WTC11 (cell line): Measurements from ENCODE around the gene HDLBP. TPM values are rescaled to one million over a fixed set of nuclear protein-coding genes. Genes with fewer than 3 reads are reported as not detected.

Source experiments
- ATAC-seq: fragments of 200-7000 bp; cut with Tn5 transposase; 2 replicates; pipeline ENCODE4 v1.10.0; 2021; ENCODE audit warnings: mild to moderate bottlenecking, moderate library complexity
- CTCF ChIA-PET: fragments of 300-600 bp; sonication (Branson Sonifier 250); formaldehyde crosslinking; loops from one replicate; lab custom pipeline; 2021; ENCODE audit warnings: antibody characterized with exemption; lab: Charles Lee
- POLR2A ChIA-PET: fragments of 350-600 bp; sonication (Branson Sonifier 250); formaldehyde crosslinking; loops from one replicate; lab custom pipeline; 2021; ENCODE audit warnings: antibody characterized with exemption; lab: Charles Lee
- DNase-seq: peaks from one replicate; pipeline ENCODE4 v3.0.0; 2021; ENCODE audit warnings: low spot score
- H3K27ac Mint-ChIP-seq: 2 replicates; pipeline ENCODE4 v1.8.0; 2021; ENCODE audit warnings: mixed read lengths
- H3K27me3 Mint-ChIP-seq: 2 replicates; pipeline ENCODE4 v1.8.0; 2021; ENCODE audit warnings: low read depth, mild to moderate bottlenecking, moderate library complexity, mixed read lengths
- H3K36me3 Mint-ChIP-seq: 2 replicates; pipeline ENCODE4 v1.8.0; 2021; ENCODE audit warnings: mixed read lengths
- H3K4me1 Mint-ChIP-seq: 2 replicates; pipeline ENCODE4 v1.8.0; 2022; ENCODE audit warnings: mixed read lengths
- H3K4me3 Mint-ChIP-seq: 2 replicates; pipeline ENCODE4 v1.8.0; 2021; ENCODE audit warnings: mild to moderate bottlenecking, moderate library complexity, mixed read lengths
- H3K9me3 Mint-ChIP-seq: 2 replicates; pipeline ENCODE4 v1.8.0; 2021; ENCODE audit warnings: mixed read lengths
- ATF2 ChIP-seq: sonication (generic); formaldehyde crosslinking; IDR thresholded peaks from 2 replicates; pipeline ENCODE4 v1.8.1; 2022; ENCODE audit warnings: low read depth, missing genetic modification reagents, borderline replicate concordance
- CTCF ChIP-seq: fragments of 200-600 bp; IDR thresholded peaks from 2 replicates; pipeline ENCODE4 v1.8.0; 2022; ENCODE audit warnings: antibody characterized with exemption
- E2F4 ChIP-seq: sonication (generic); formaldehyde crosslinking; IDR thresholded peaks from 2 replicates; pipeline ENCODE4 v1.8.1; 2022; ENCODE audit warnings: low read depth, mild to moderate bottlenecking, moderate library complexity, missing genetic modification reagents, borderline replicate concordance
- EMX1 ChIP-seq: fragments of 250-450 bp; sonication (Bioruptor Pico); IDR thresholded peaks from 2 replicates; pipeline ENCODE4 v1.8.0; 2021; ENCODE audit warnings: mild to moderate bottlenecking
- IRF1 ChIP-seq: sonication (generic); formaldehyde crosslinking; IDR thresholded peaks from 2 replicates; pipeline ENCODE4 v1.8.0; 2023; ENCODE audit warnings: missing genetic modification reagents
- IRF2 ChIP-seq: sonication (generic); formaldehyde crosslinking; IDR thresholded peaks from 2 replicates; pipeline ENCODE4 v1.8.0; 2022; ENCODE audit warnings: low read depth, missing genetic modification reagents, borderline replicate concordance
- JAZF1 ChIP-seq: fragments of 250-450 bp; sonication (Bioruptor Pico); IDR thresholded peaks from 2 replicates; pipeline ENCODE4 v1.9.0; 2021; ENCODE audit warnings: moderate library complexity, mild to moderate bottlenecking, inconsistent platforms
- KAT7 ChIP-seq: sonication (generic); formaldehyde crosslinking; IDR thresholded peaks from 2 replicates; pipeline ENCODE4 v1.8.1; 2023; ENCODE audit warnings: missing genetic modification reagents, mild to moderate bottlenecking, borderline replicate concordance
- MLX ChIP-seq: sonication (generic); formaldehyde crosslinking; IDR thresholded peaks from 2 replicates; pipeline ENCODE4 v1.8.1; 2023; ENCODE audit warnings: mild to moderate bottlenecking, missing genetic modification reagents, moderate library complexity
- NFE2L1 ChIP-seq: sonication (generic); formaldehyde crosslinking; IDR thresholded peaks from 2 replicates; pipeline ENCODE4 v1.8.1; 2023; ENCODE audit warnings: missing genetic modification reagents
- NFYB ChIP-seq: sonication (generic); formaldehyde crosslinking; conservative IDR thresholded peaks from 2 replicates; pipeline ENCODE4 v1.8.0; 2022; ENCODE audit warnings: low read depth, missing genetic modification reagents
- NR3C1 ChIP-seq: sonication (generic); formaldehyde crosslinking; conservative IDR thresholded peaks from 2 replicates; pipeline ENCODE4 v1.8.1; 2023; ENCODE audit warnings: low read depth, mild to moderate bottlenecking, missing genetic modification reagents
- PRDM15 ChIP-seq: sonication (generic); formaldehyde crosslinking; IDR thresholded peaks from 2 replicates; pipeline ENCODE4 v1.8.0; 2022; ENCODE audit warnings: missing genetic modification reagents
- USF1 ChIP-seq: sonication (generic); formaldehyde crosslinking; IDR thresholded peaks from 2 replicates; pipeline ENCODE4 v1.8.0; 2022; ENCODE audit warnings: mild to moderate bottlenecking, missing genetic modification reagents
- ZNF138 ChIP-seq: sonication (generic); formaldehyde crosslinking; conservative IDR thresholded peaks from 2 replicates; pipeline ENCODE4 v1.8.1; 2022; ENCODE audit warnings: mild to moderate bottlenecking, moderate library complexity, missing genetic modification reagents
- ZNF219 ChIP-seq: sonication (generic); formaldehyde crosslinking; IDR thresholded peaks from 2 replicates; pipeline ENCODE4 v1.8.0; 2023; ENCODE audit warnings: missing genetic modification reagents, mild to moderate bottlenecking, borderline replicate concordance
- ZNF671 ChIP-seq: fragments of 250-450 bp; sonication (Bioruptor Pico); IDR thresholded peaks from 2 replicates; pipeline ENCODE4 v1.8.0; 2021; ENCODE audit warnings: mild to moderate bottlenecking
- total RNA-seq: library from RNA; stranded (reverse); gene quantifications from 3 replicates; pipeline ENCODE4 v1.2.3, GENCODE V29; 2021

HDLBP gene
- total RNA-seq, 1 experiment from 2014 or later = 368 TPM

GRCh38 chr2:241213041-241213440, 102.4 kb downstream of the HDLBP start (continued):
- TF ChIP-seq E2F4 (CRISPR knock-in tag) = no peak
- no peak for TF ChIP-seq NFE2L1 (CRISPR knock-in tag)
- TF ChIP-seq KAT7 = no peak
- TF ChIP-seq, all 79 proteins: peak for 0

GRCh38 chr2:241211276-241211675, 104.2 kb downstream of the HDLBP start:
- no peak for TF ChIP-seq IRF1 (CRISPR knock-in tag)
- no peak for TF ChIP-seq NR3C1 (CRISPR knock-in tag)
- no peak for TF ChIP-seq JAZF1 (CRISPR knock-in tag)
- TF ChIP-seq NFYB (CRISPR knock-in tag) = no peak
- TF ChIP-seq USF1 (CRISPR knock-in tag) = no peak
- no peak for TF ChIP-seq IRF2 (CRISPR knock-in tag)
- no peak for TF ChIP-seq CTCF
- no peak for TF ChIP-seq ZNF219 (CRISPR knock-in tag)
- no peak for TF ChIP-seq EMX1
- no peak for TF ChIP-seq PRDM15 (CRISPR knock-in tag)
- TF ChIP-seq ZNF138 (CRISPR knock-in tag) = no peak
- TF ChIP-seq ATF2 (CRISPR knock-in tag) = no peak
- no peak for TF ChIP-seq MLX
- no peak for TF ChIP-seq ZNF671 (CRISPR knock-in tag)
- TF ChIP-seq, all 79 proteins: peak for 0
- H3K9me3 Mint-ChIP-seq = no peaks in the 10 kb centered on the region
- CTCF ChIA-PET = no interaction called here
- peaks cover 10% of the 10 kb centered on the region for H3K4me1 Mint-ChIP-seq
- H3K36me3 Mint-ChIP-seq = no peaks in the 10 kb centered on the region
- POLR2A ChIA-PET = no interaction called here
- H3K4me3 Mint-ChIP-seq = no peak overlapping the region
- no peaks in the 10 kb centered on the region for H3K27me3 Mint-ChIP-seq
- DNase-seq (no peak), ATAC-seq (no peak)
- no peak overlapping the region for H3K27ac Mint-ChIP-seq
